ENCODE data around the gene TIE1.

Gene TIE1

DNA sequence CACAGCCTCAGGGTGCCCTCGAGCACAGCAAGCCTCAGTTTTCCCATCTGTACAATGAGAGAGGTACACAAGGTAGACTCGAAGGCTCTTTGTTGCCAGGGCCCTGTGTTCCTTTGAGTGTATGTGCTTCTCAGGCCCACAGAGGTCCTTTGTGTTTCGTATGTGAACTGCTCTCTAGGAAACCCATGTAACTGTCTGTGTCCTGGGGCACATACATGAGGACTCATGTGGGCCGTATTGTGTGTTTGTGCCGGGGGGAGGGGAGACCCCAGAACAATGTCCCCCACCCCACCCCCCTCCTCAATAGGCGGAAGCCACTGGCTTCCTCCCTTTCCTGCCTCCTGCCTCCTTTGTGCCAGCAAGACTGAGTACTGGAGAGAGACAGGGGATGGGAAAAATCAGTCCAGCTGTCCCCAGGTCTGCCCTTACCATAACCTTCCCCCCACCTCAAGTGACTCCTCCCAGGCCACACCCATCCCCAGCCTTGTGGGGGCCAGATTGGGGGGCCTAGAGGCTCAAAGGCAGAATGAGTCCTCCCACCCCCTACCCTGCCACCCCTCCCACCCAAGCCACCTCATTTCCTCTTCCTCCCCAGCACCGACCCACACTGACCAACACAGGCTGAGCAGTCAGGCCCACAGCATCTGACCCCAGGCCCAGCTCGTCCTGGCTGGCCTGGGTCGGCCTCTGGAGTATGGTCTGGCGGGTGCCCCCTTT lies at the start of gene TIE1:
Gene TIE1, plus strand, starts transcription at position 605 of the 717 bp plus-strand sequence. Its CDS starts 90 bp downstream, at position 695.
- DNase-seq = no peak

- no peak for DNase-seq
Measured at GRCh38 chr1:43251024-43251423, 49.8 kb upstream of the TIE1 start.

DNA sequence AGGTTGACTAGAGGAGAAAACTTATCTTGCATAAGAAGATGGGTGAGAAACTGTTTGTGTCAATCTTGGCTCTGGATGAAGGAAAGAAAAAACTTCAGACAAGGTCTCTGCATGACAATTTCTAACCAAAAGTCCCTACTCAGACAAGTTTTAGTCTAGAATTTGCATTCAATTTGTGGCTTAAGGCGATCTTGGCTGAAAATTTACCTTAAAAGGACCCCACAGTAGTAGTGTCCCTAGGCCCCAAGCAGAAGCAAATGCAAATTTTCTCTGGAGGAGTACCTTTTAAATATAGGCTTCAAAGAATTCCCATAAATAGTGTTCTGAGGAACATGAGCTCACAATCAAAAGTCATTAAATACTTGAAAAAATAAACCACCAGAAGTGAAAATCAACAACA lies 48.6 kb upstream of the TIE1 start:
- DNase-seq = no peak

DNA sequence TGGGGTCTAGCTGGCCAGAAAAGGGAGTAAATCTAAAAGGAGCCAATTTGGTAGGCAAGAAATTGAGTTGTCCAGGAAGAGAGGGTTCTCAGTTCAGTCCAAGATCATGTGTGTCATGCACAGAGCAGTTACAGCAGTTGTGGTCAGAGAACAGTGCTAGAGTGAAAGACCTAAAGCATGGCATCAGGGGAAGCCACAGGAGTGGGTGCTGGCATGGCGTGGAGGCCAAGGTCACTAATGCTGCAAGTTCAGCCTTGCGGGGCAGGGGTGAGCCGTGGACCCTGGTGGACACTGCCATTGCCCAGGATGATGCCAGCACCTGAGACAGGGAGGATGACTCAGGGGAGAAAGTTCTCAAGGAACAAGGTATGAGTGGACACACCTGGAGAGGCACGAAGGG lies 47.6 kb upstream of the TIE1 start:
- no peak for DNase-seq

- no peak for DNase-seq
Measured at GRCh38 chr1:43253876-43254275, 46.9 kb upstream of the TIE1 start.

DNA sequence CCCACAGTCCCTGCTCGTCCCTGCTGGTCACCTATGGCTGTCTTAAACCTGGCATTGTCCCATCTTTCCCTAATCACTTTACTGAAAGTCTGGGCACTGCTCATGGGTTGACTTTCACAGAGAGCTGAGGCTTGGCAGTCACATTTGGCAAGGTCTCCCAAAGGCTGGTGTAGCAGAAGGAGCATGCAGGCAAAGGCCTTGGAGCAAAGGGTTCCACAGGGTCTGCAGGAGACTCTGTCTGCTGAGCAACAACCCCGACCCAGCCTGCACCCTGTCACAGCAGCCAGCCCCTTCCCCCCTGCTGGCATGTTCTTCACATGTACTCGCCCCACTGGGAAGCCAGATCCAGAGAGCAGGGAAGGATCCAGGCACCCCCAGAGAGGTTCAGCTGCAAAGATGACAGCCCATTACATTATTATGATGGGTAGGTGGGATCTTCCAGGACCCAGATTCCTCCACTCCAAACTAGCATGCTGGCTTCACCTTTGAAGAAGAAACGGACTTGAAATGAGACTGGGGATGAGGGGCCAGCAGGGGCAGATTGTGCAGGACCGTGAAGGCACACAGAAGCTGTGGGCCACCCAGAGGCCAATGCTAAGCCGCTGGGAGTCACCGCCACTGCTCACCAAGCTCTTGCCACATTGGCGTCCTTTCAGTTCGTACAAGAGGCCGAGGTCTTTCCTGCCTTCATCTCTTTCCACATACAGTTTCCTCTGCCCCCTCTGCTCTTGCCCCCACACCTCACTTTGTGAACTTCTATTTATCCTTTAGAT lies 45.2 kb upstream of the TIE1 start:
- no peak for DNase-seq

GRCh38 chr1:43256675-43257570 lies 43.9 kb upstream of the TIE1 start:
- DNase-seq = no peak

DNA sequence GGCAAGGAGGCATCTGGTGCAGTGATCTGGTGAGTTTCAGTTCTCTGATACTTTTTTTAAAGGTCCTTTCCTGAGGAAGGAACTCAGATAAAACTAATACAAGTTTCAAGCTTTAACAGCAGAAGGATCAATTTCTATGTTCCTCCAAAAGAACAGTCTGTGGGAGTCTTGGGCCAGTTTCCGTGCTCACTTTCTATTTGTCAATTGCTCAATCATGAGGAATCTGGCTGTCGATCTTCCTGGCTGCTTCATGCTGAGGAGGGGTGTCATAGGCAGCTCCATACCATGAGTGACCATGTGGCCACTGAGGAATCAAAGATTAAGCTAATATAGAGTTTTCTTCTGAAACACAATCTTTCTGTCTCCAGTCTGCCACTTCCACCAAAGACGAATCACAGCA lies 42.4 kb upstream of the TIE1 start:
- no peak for DNase-seq

- DNase-seq = no peak
Measured at GRCh38 chr1:43265431-43265830, 35.4 kb upstream of the TIE1 start.

DNA sequence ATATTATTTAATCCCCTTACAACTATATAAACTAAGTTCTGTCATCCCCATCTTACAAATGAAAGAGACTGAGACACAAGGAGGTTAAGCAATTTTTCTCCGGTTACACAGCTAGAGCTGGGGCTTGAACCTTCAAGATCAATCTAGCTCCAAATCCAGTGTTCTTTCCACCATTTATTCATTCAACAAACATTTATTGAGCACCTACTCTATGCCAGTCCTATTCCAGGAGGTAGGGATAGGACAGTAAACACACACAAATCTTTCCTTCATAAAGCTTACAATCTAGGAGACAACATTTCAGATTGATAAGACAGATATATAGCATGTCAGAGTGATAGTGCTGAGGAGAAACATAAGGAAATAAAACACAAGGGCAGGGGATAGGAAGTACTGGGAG lies 33.9 kb upstream of the TIE1 start:
- DNase-seq = no peak

DNA sequence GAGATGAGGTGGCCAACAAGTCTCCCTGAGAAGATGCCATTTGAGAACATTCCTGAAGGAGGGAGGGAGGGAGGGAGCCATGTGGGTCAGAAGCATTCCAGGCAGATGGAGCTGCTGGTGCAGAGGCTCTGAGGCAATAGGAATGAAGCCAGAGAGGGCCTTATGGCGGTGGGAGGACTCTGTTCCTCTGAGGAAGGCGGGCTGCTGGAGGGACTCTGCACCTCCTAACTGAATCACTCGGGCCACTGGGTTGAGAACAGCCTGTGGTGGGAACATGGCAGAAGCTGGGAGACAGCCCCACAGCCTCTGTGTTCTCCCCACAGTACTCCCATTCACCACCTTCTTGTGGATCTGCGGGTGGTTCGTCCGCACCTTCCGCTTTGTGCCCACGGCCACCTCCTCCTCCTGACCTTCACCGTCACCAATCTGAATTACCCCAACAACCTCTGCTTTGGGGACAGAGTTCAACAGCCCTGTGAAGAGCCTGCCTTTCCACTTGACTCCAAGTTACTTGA lies 33.4 kb upstream of the TIE1 start:
- no peak for DNase-seq

DNA sequence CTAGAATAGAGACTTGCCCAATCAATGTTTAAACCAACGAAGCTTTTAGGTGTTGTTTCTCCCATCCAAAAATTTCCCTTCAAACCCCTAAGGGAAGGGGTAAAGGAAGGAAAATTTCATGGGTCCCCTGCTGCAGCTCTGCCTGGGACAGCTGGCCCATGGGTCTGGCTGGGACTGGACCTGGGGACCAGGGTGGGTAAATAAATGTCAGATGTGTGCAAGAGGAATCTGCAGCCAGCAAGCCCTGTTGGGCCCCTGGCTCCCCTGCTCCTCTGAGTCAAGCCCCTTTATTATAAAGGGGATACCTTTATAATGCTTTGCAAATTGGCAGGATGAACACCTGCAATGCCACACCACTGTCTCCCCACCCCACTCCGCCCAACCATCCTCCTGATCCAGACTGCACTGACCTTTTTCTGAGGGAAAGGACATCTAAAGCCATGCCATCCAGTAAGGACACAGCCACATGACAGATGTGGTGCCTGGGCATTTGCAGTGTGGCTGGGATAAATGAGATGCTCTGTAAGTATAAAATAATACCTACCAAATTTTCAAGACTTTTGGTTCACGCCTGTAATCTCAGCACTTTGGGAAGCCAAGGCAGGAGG lies 32.9 kb upstream of the TIE1 start:
- no peak for DNase-seq

DNA sequence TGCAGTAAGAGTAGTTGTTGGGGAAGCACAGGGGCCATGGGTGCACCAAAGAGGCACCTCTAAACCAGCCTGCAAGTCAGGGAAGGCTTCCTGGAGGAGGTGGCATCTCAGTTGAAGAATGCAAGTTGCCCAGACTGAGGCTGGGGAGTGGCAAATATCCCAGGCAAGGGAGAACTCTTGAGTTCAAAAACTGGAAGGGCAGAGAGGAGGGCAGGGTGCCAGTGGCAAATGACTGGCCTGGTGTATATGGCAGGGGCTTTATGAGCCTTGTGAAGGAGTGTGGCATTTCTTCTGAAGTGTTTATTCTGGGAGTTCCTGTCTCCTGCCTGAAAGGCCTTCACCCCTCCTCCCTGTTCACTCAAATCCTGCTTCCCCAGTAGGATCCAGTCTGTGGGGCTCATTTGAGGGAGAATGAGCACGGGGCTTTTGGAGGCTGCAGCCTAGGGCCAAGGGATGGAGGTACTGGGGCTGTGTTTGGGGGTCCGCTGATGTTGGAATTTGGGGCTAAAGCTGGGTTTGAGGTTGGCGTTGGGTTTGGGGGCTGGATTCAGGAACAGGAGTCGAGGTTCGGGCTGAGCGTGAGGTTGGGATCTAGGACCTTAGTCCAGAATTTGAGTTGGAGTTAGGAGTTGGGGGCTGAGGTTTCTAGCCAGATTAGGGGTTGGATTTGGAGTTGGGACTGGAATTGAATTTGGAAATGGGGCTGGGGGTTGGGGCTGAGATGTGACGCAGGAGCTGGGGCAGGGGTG lies 31.0 kb upstream of the TIE1 start, which contains the start of gene TMEM125:
Gene TMEM125, plus strand, starts transcription at position 357 of the 749 bp plus-strand sequence. CDS start 2,740 bp downstream, outside the sequence.
- peak; percentile 90 for DNase-seq

DNA sequence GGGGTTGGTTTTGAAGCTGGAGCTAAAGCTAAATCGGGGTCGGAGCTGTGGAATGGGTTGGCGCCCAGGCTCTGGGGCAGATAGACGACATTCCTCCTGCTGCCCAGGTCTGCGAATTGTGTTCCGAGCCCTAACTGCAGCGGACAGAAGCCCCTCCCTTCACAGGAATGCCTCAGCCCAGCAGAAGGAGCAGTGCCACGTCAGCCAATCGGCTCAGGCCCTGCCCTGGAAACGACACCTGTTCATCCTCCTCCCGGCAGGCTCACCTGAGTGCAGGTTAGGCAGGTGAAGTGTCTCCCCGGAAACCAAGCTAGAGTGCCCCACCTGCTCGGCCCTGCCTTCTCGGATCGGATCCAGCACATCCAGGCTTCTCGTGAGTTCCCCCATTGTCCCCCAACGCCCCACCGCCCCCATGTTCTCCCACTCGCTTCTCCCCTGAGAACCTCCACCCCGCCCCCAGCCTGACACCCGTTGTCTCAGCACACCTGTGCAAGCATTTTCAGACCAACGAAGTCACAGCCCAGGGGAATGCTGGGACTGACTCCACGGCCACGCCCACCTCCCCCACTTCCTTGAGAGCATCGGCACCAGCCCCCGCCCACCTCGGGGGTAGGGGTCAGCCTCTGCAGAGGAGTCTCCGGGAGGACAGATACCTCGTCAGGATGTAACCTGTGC lies 30.2 kb upstream of the TIE1 start:
- DNase-seq = peak; percentile 100

GRCh38 chr1:43271186-43272118 lies 29.3 kb upstream of the TIE1 start:
- DNase-seq = no peak

GRCh38 chr1:43272161-43272560 lies 28.6 kb upstream of the TIE1 start:
- DNase-seq = no peak

DNA sequence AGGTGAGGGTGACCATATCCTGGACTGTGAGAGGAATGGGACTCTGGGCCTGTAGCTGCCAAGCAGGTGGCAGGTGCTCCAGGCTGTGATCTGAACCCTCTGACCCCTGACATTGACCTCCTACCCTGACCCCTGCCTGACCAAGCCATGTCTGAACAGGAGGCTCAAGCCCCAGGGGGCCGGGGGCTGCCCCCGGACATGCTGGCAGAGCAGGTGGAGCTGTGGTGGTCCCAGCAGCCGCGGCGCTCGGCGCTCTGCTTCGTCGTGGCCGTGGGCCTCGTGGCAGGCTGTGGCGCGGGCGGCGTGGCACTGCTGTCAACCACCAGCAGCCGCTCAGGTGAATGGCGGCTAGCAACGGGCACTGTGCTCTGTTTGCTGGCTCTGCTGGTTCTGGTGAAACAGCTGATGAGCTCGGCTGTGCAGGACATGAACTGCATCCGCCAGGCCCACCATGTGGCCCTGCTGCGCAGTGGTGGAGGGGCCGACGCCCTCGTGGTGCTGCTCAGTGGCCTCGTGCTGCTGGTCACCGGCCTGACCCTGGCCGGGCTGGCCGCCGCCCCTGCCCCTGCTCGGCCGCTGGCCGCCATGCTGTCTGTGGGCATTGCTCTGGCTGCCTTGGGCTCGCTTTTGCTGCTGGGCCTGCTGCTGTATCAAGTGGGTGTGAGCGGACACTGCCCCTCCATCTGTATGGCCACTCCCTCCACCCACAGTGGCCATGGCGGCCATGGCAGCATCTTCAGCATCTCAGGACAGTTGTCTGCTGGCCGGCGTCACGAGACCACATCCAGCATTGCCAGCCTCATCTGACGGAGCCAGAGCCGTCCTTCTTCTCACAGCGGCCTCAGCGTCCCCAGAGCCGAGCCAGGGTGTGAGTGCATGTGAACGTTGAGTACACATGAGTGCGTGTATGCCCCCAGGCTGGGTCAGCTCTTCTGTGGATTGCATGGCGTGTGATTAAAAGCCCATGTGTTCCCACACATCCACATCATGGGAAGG lies 27.9 kb upstream of the TIE1 start:
- DNase-seq = no peak

GRCh38 chr1:43273708-43274107 lies 27.1 kb upstream of the TIE1 start:
- no peak for DNase-seq
